SU-DHL-6 (cell line): Measurements from ENCODE around the gene AIFM2.

Experiments
- H2AFZ ChIP-seq: fragments of 200-600 bp; sonication (generic); 2 replicates; pipeline ENCODE4 v1.6.1; 2014; ENCODE audit warnings: low read depth, mild to moderate bottlenecking, moderate library complexity, mixed read lengths, antibody characterized with exemption, low read length; ENCODE audit not compliant: severe bottlenecking
- H3F3A ChIP-seq: fragments of 200-600 bp; shearing (Covaris generic); 2 replicates; pipeline ENCODE4 v1.6.0; 2016; ENCODE audit warnings: antibody characterized with exemption, mild to moderate bottlenecking; ENCODE audit not compliant: insufficient read depth
- H3K27ac ChIP-seq: fragments of 200-600 bp; sonication (generic); 2 replicates; pipeline ENCODE4 v1.5.1; 2016; ENCODE audit warnings: low read depth, mild to moderate bottlenecking, low read length, moderate library complexity, mixed read lengths
- H3K27me3 ChIP-seq: fragments of 200-600 bp; sonication (generic), shearing (Covaris generic); 2 replicates; pipeline ENCODE4 v1.6.0; 2014; ENCODE audit warnings: mild to moderate bottlenecking, low read length
- H3K36me3 ChIP-seq: fragments of 200-600 bp; sonication (generic); 2 replicates; pipeline ENCODE4 v1.6.1; 2014; ENCODE audit warnings: mild to moderate bottlenecking, low read length, mixed read lengths
- H3K4me2 ChIP-seq: fragments of 300-600, 200-600 bp; shearing (Covaris generic), sonication (generic); 2 replicates; pipeline ENCODE4 v1.6.0; 2014; ENCODE audit warnings: low read length, low read depth, mild to moderate bottlenecking; ENCODE audit not compliant: poor library complexity, severe bottlenecking
- H3K4me3 ChIP-seq: fragments of 200-600 bp; sonication (generic); 2 replicates; pipeline ENCODE4 v1.5.1; 2014; ENCODE audit warnings: antibody characterized with exemption, low read length, mild to moderate bottlenecking, mixed read lengths; ENCODE audit not compliant: insufficient read depth, poor library complexity, severe bottlenecking
- H3K79me2 ChIP-seq: fragments of 200-600 bp; sonication (generic); 2 replicates; pipeline ENCODE4 v1.6.1; 2014; ENCODE audit warnings: mild to moderate bottlenecking, low read length, moderate library complexity; ENCODE audit not compliant: insufficient read depth
- H3K9ac ChIP-seq: fragments of 200-600 bp; sonication (generic); 2 replicates; pipeline ENCODE4 v1.7.0; 2014; ENCODE audit warnings: mild to moderate bottlenecking, low read length
- H3K9me2 ChIP-seq: fragments of 200-600 bp; sonication (generic); replicated peaks from 2 replicates; pipeline ENCODE4 v1.6.1; 2014; ENCODE audit warnings: low read length; ENCODE audit not compliant: insufficient read depth
- H3K9me3 ChIP-seq: fragments of 200-600 bp; sonication (generic); 2 replicates; pipeline ENCODE4 v1.6.1; 2014; ENCODE audit warnings: low read length, mixed read lengths; ENCODE audit not compliant: insufficient read depth
- H4K20me1 ChIP-seq: fragments of 200-600 bp; sonication (generic); 2 replicates; pipeline ENCODE4 v1.6.1; 2014; ENCODE audit warnings: low read depth, mild to moderate bottlenecking, antibody characterized with exemption, low read length, moderate library complexity, mixed read lengths
- CTCF ChIP-seq: fragments of 200-600 bp; sonication (generic); IDR thresholded peaks from one replicate; pipeline ENCODE4 v1.5.1; 2017; ENCODE audit warnings: antibody characterized with exemption, mild to moderate bottlenecking, low read length, moderate library complexity; ENCODE audit not compliant: insufficient read depth, poor library complexity, severe bottlenecking
- EZH2phosphoT487 ChIP-seq: fragments of 200-600 bp; sonication (generic), shearing (Covaris generic); conservative IDR thresholded peaks from 2 replicates; pipeline ENCODE4 v1.6.1; 2018; ENCODE audit warnings: mild to moderate bottlenecking, antibody characterized with exemption, low read length, moderate library complexity, mixed read lengths

Gene AIFM2

GRCh38 chr10:70175516-70175915 lies 42.9 kb upstream of the AIFM2 start:
- Histone ChIP-seq H3K27me3 (no peaks in the 10 kb centered on the region), H3K79me2 (no peaks in the 10 kb centered on the region), H3F3A (peaks cover 9% of the 10 kb centered on the region; the same call in 1 of the 2 replicates), H2AFZ (no peak overlapping the region), H3K9ac (no peak overlapping the region), H3K9me3 (no peaks in the 10 kb centered on the region), H3K27ac (no peak overlapping the region), H3K9me2 (no peaks in the 10 kb centered on the region), H3K36me3 (no peaks in the 10 kb centered on the region), H3K4me2 (no peak overlapping the region), H4K20me1 (no peaks in the 10 kb centered on the region), H3K4me3 (no peak overlapping the region)
- no peak for TF ChIP-seq CTCF
- no peak for TF ChIP-seq EZH2phosphoT487

GRCh38 chr10:70174058-70174741 lies 41.6 kb upstream of the AIFM2 start:
- Histone ChIP-seq H3K9ac (no peak overlapping the region), H3K27me3 (no peaks in the 10 kb centered on the region), H2AFZ (peak overlapping the region; percentile 75), H3K4me3 (no peak overlapping the region), H4K20me1 (peaks cover 4% of the 10 kb centered on the region; the same call in 1 of the 2 replicates), H3K9me3 (no peaks in the 10 kb centered on the region), H3K36me3 (no peaks in the 10 kb centered on the region), H3K27ac (no peak overlapping the region), H3F3A (peaks cover 9% of the 10 kb centered on the region; the same call in 1 of the 2 replicates), H3K9me2 (no peaks in the 10 kb centered on the region), H3K79me2 (peaks cover 11% of the 10 kb centered on the region), H3K4me2 (peak overlapping the region; percentile 15)
- TF ChIP-seq EZH2phosphoT487 (no peak), CTCF (no peak)

GRCh38 chr10:70169649-70170364 lies 37.2 kb upstream of the AIFM2 start:
- H3K9ac ChIP-seq = peak overlapping the region; percentile 90
- no peaks in the 10 kb centered on the region for H3K9me3 ChIP-seq
- H3K27me3 ChIP-seq = no peaks in the 10 kb centered on the region
- 0 out of 2 replicates have a peak overlapping the region, but pooled peaks have one; percentile 1 for H3K27ac ChIP-seq
- H3K4me3 ChIP-seq = peak overlapping the region; percentile 74
- H3K4me2 ChIP-seq = peak overlapping the region; percentile 86
- H4K20me1 ChIP-seq = peaks cover 8% of the 10 kb centered on the region; the same call in 1 of the 2 replicates
- TF ChIP-seq CTCF (no peak), EZH2phosphoT487 (no peak)
- H3F3A ChIP-seq = peaks cover 9% of the 10 kb centered on the region; the same call in 1 of the 2 replicates
- peaks cover 9% of the 10 kb centered on the region; the same call in 1 of the 2 replicates for H3K36me3 ChIP-seq
- peaks cover 55% of the 10 kb centered on the region for H3K79me2 ChIP-seq
- H2AFZ ChIP-seq = no peak overlapping the region
- no peaks in the 10 kb centered on the region for H3K9me2 ChIP-seq
